Ectodermal cell (in vitro differentiated cells): ENCODE data around the gene LEMD2.

Experiments used
- H3K27ac ChIP-seq: 2 replicates; pipeline ENCODE4 v1.7.0; 2013; ENCODE audit warnings: mild to moderate bottlenecking, low read depth, low read length; ENCODE audit not compliant: insufficient read depth, poor library complexity, severe bottlenecking
- H3K27me3 ChIP-seq: 2 replicates; pipeline ENCODE4 v1.7.0; 2013; ENCODE audit warnings: mild to moderate bottlenecking, low read length; ENCODE audit not compliant: insufficient read depth, control insufficient read depth, poor library complexity, severe bottlenecking
- H3K36me3 ChIP-seq: one replicate; pipeline ENCODE4 v1.7.0; 2013; ENCODE audit warnings: low read length; ENCODE audit not compliant: control insufficient read depth, insufficient read depth
- H3K4me1 ChIP-seq: one replicate; pipeline ENCODE4 v1.7.0; 2013; ENCODE audit warnings: low read length; ENCODE audit not compliant: control insufficient read depth, insufficient read depth
- H3K4me3 ChIP-seq: 2 replicates; pipeline ENCODE4 v1.7.0; 2013; ENCODE audit warnings: low read depth, low read length, control low read depth; ENCODE audit not compliant: insufficient read depth
- H3K9me3 ChIP-seq: 2 replicates; pipeline ENCODE4 v1.7.0; 2013; ENCODE audit warnings: mild to moderate bottlenecking, low read length, moderate library complexity; ENCODE audit not compliant: control insufficient read depth
- WGBS, 2 experiments: methylation state at CpG; one replicate each; pipeline ENCODE4 v1.1.7; 2013; ENCODE audit warnings: missing lambda C conversion rate in 2 of 2; 5-methylcytosine and 5-hydroxymethylcytosine counted together

LEMD2 gene

DNA sequence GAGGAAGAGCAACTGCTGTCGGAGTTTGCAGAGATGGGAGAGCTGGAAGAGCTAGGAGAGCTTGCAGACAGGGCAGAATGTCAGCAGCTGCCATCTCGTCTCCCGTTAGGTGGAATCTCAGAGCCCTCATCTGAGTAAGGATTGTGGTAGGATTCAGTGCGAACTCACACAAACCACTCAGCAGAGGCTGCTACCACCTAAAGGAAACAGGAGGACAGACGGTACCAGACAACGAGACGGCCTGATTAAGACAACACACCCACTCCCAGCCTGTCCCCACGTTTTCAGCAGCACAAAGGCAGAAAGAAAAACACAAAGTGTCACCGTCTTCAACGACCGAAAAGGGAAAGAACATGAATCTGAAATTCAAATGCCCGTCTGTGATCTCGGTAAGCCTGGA lies 4.1 kb downstream of the LEMD2 start:
- H3K4me1 ChIP-seq = peaks cover 60% of the 10 kb centered on the region
- no peak overlapping the region for H3K4me3 ChIP-seq
- no peaks in the 10 kb centered on the region for H3K9me3 ChIP-seq
- no peak overlapping the region for H3K27ac ChIP-seq
- peaks cover 20% of the 10 kb centered on the region for H3K36me3 ChIP-seq
- no peaks in the 10 kb centered on the region for H3K27me3 ChIP-seq
- WGBS, 2 experiments = 86% methylated on average over 13 of the region's 13 CpGs

DNA sequence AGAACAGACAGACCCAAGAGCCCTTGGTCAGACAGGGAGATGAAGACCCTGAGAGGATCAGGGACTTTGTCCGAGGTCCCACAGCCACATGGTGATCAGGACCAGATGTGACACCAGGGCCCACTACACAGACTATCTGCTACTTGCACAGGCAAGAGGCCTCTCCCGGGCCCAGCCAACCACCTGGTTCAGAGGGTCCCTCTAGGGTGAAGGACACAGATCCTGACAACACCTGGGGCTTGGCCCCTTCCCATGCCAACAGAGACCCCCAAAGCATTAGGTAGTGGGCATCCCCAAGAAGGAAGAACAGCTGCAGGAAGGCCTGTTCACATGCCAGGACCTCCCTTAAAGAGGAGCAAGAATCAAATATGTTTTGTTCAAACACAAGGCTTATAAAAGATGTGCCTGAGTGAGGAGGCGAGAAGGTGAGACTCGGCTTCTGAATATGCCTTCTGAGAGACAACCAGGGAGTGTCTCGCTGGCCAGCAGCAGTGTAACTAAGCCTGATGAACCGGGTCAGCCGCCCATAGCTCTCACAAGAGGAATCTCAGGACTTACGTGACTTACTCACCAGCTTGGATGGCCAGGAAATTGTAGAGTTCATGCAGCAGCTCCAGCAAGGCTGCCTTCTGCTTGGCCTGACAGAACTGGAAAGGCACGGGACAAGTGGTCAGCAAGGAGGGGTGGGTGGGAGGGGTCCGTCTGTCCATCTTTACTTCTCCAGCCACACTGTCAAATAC lies 5.0 kb downstream of the LEMD2 start:
- WGBS, 2 experiments = 95 to 97% methylated on average over 8 to 10 of the region's 10 CpGs
- Histone ChIP-seq H3K27ac (no peak overlapping the region), H3K36me3 (peaks cover 20% of the 10 kb centered on the region), H3K4me3 (no peak overlapping the region), H3K27me3 (no peaks in the 10 kb centered on the region), H3K4me1 (peaks cover 62% of the 10 kb centered on the region), H3K9me3 (no peaks in the 10 kb centered on the region)

DNA sequence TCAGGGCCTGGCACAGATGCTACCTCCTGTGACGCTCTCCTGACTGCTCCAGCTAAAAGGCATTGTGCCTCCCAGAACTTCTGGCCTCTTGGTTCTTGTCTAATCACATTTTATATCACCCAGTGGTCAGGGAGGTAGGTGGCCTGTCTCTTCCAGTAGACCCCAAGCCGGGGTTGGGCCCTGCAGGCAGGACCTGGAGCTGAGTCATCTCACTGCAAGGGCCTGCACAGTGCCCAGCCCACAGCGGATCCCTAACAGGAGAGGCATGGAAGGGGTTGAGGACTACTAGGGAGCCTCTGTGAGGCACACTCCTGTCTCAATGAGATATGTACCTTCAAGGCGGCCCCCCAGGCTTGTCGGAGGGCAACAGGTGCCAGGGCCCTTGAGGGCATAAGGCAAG lies 6.4 kb downstream of the LEMD2 start:
- Histone ChIP-seq H3K9me3 (no peaks in the 10 kb centered on the region), H3K36me3 (peaks cover 20% of the 10 kb centered on the region), H3K27me3 (no peaks in the 10 kb centered on the region), H3K4me1 (peaks cover 72% of the 10 kb centered on the region), H3K27ac (no peak overlapping the region), H3K4me3 (no peak overlapping the region)
- 96 to 97% methylated on average over 5 of the region's 5 CpGs for WGBS, 2 experiments

- H3K27ac ChIP-seq = peak overlapping the region; percentile 57
- H3K36me3 ChIP-seq = peaks cover 32% of the 10 kb centered on the region
- H3K4me3 ChIP-seq = no peak overlapping the region
- H3K27me3 ChIP-seq = no peaks in the 10 kb centered on the region
- H3K9me3 ChIP-seq = no peaks in the 10 kb centered on the region
- H3K4me1 ChIP-seq = peaks cover 65% of the 10 kb centered on the region
- 44 to 49% methylated on average over 16 of the region's 16 CpGs for WGBS, 2 experiments
Measured at GRCh38 chr6:33781131-33781975, 7.6 kb downstream of the LEMD2 start.

- H3K4me1 ChIP-seq = peaks cover 56% of the 10 kb centered on the region
- H3K27me3 ChIP-seq = no peaks in the 10 kb centered on the region
- H3K9me3 ChIP-seq = no peaks in the 10 kb centered on the region
- H3K36me3 ChIP-seq = peaks cover 36% of the 10 kb centered on the region
- H3K4me3 ChIP-seq = no peak overlapping the region
- no peak overlapping the region for H3K27ac ChIP-seq
- WGBS, 2 experiments = 90 to 91% methylated on average over 14 of the region's 14 CpGs
Measured at GRCh38 chr6:33779895-33780294, 9.0 kb downstream of the LEMD2 start.

GRCh38 chr6:33779290-33779689 lies 9.6 kb downstream of the LEMD2 start:
- H3K27me3 ChIP-seq = no peaks in the 10 kb centered on the region
- peaks cover 53% of the 10 kb centered on the region for H3K4me1 ChIP-seq
- WGBS, 2 experiments = 57 to 58% methylated on average over 7 of the region's 7 CpGs
- no peak overlapping the region for H3K27ac ChIP-seq
- H3K9me3 ChIP-seq = no peaks in the 10 kb centered on the region
- H3K36me3 ChIP-seq = peaks cover 39% of the 10 kb centered on the region
- H3K4me3 ChIP-seq = no peak overlapping the region

- no peaks in the 10 kb centered on the region for H3K9me3 ChIP-seq
- H3K27me3 ChIP-seq = no peaks in the 10 kb centered on the region
- 49 to 51% methylated on average over 12 of the region's 12 CpGs for WGBS, 2 experiments
- no peak overlapping the region for H3K4me3 ChIP-seq
- peaks cover 32% of the 10 kb centered on the region for H3K36me3 ChIP-seq
- H3K4me1 ChIP-seq = peaks cover 56% of the 10 kb centered on the region
- H3K27ac ChIP-seq = peak overlapping the region; percentile 47
Measured at GRCh38 chr6:33778444-33779121, 10.3 kb downstream of the LEMD2 start.

DNA sequence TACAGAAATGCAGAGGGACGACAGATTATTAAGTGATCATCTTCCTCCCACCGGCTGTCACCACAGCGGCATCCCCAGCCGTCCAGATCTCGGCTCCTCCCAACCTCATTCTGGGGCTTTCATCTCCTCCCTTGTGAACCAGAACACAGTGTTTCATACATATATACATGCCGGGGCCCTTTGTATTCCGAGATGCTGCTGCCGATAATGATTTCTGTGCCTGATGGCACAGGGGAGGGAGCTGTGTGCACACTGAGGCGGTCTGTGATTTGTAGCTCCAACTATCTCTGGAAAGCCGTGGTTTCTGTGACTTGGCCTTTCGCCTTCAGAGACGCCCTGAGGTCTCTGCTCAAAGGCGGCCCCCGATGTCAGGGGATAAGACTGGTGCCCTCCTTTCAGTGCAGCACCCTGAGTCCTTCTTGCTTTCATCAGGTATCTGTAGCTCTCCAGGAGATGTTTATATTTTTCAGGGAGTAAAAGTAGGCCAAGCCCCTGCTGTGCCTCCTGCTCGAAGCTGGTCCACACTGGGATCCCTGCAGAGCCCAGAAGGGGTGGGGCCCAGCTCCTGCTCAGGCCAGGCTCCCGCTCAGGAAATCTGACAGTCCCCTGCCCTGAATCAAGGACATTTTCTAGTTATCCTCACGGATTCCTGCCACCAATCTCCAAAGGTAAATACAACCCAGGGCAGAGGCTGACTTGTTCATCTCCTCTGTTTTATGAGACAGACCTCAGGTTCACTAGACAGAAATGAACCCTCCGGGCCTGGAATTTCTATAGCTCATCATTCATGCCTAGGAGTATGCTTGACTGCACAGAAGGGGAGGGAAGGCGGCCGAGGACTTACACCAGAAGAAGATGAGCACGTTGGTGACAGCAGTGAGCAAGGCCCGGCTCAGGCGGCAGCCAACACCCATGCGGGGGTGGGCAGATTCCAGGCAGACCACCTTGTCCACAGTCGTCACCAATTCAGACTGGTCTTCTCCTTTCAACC lies 11.2 kb downstream of the LEMD2 start:
- Histone ChIP-seq H3K4me3 (no peak overlapping the region), H3K27me3 (no peaks in the 10 kb centered on the region), H3K9me3 (no peaks in the 10 kb centered on the region), H3K36me3 (peaks cover 26% of the 10 kb centered on the region), H3K27ac (peak overlapping the region; percentile 47), H3K4me1 (peaks cover 57% of the 10 kb centered on the region)
- WGBS, 2 experiments = 85% methylated on average over 25 of the region's 25 CpGs

DNA sequence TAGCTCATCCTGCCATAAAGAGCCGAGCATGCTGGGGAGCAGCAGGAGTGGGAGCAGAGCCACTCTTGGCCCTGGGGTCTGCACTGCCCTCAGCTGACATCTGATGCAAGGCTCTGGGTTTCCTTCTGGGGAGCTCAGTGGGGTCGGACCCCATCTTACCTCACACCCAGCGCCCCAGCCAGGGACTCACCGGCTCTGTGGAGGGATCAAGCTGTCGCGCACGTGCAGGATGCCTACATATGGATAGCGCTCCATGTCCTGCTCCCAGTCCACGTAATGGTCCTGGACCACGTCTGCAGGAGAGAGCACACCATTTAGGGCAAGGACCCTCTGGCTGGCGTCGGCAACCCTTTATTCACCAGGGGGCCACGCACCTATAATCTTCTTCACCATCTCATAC lies 12.2 kb downstream of the LEMD2 start:
- 96% methylated on average over 13 of the region's 13 CpGs for WGBS, 2 experiments
- Histone ChIP-seq H3K36me3 (peaks cover 28% of the 10 kb centered on the region), H3K4me1 (peaks cover 53% of the 10 kb centered on the region), H3K4me3 (no peak overlapping the region), H3K9me3 (no peaks in the 10 kb centered on the region), H3K27me3 (no peaks in the 10 kb centered on the region), H3K27ac (no peak overlapping the region)
